ENCODE measurements around the gene RBBP8.
A peak's percentile ranks its signal among the peaks of the same experiment; 100 is the strongest.

RBBP8 gene

GRCh38 chr18:22928339-22928738, 4.8 kb upstream of the RBBP8 start:
- no peak for TF ChIP-seq CTCF (IDR thresholded peaks at IDR 0.05; ENCODE audit: poor library complexity, severe bottlenecking)
- Histone ChIP-seq H3K9me3 (ENCODE audit: severe bottlenecking) (no peaks in the 10 kb centered on the region), H3K27me3 (ENCODE audit: insufficient read depth, poor library complexity, severe bottlenecking) (no peaks in the 10 kb centered on the region), H3K36me3 (ENCODE audit: low read depth) (peaks cover 38% of the 10 kb centered on the region), H3K4me1 (ENCODE audit: insufficient read depth, poor library complexity, severe bottlenecking) (peaks cover 3% of the 10 kb centered on the region), H3K27ac (ENCODE audit: poor library complexity, severe bottlenecking) (no peak overlapping the region), H3K4me3 (ENCODE audit: severe bottlenecking) (no peak overlapping the region)
- DNase-seq (ENCODE audit: low spot score) (no peak), ATAC-seq (ENCODE audit: low read depth) (no peak)

GRCh38 chr18:22930089-22930713, 2.9 kb upstream of the RBBP8 start:
- peak; percentile 89 for TF ChIP-seq CTCF (IDR thresholded peaks at IDR 0.05; ENCODE audit: poor library complexity, severe bottlenecking)
- peaks cover 10% of the 10 kb centered on the region for H3K4me1 ChIP-seq (ENCODE audit: insufficient read depth, poor library complexity, severe bottlenecking)
- H3K27me3 ChIP-seq (ENCODE audit: insufficient read depth, poor library complexity, severe bottlenecking): no peaks in the 10 kb centered on the region
- peaks cover 37% of the 10 kb centered on the region for H3K36me3 ChIP-seq (ENCODE audit: low read depth)
- ATAC-seq (ENCODE audit: low read depth): peak; percentile 47; the same call in 2 of the 3 replicates
- DNase-seq (ENCODE audit: low spot score): no peak
- H3K27ac ChIP-seq (ENCODE audit: poor library complexity, severe bottlenecking): no peak overlapping the region
- H3K9me3 ChIP-seq (ENCODE audit: severe bottlenecking): no peaks in the 10 kb centered on the region
- H3K4me3 ChIP-seq (ENCODE audit: severe bottlenecking): no peak overlapping the region

GRCh38 chr18:22932885-22933205, 283 bp upstream of the RBBP8 start:
- H3K36me3 ChIP-seq (ENCODE audit: low read depth): peaks cover 49% of the 10 kb centered on the region
- peak overlapping the region; percentile 75 for H3K27ac ChIP-seq (ENCODE audit: poor library complexity, severe bottlenecking)
- H3K4me3 ChIP-seq (ENCODE audit: severe bottlenecking): peak overlapping the region; percentile 48
- TF ChIP-seq CTCF (IDR thresholded peaks at IDR 0.05; ENCODE audit: poor library complexity, severe bottlenecking): no peak
- H3K4me1 ChIP-seq (ENCODE audit: insufficient read depth, poor library complexity, severe bottlenecking): peaks cover 14% of the 10 kb centered on the region
- H3K9me3 ChIP-seq (ENCODE audit: severe bottlenecking): no peaks in the 10 kb centered on the region
- no peak for DNase-seq (ENCODE audit: low spot score)
- peak; percentile 56 for ATAC-seq (ENCODE audit: low read depth)
- no peaks in the 10 kb centered on the region for H3K27me3 ChIP-seq (ENCODE audit: insufficient read depth, poor library complexity, severe bottlenecking)

GRCh38 chr18:22933966-22934423, 867 bp downstream of the RBBP8 start:
- Histone ChIP-seq H3K9me3 (ENCODE audit: severe bottlenecking) (no peaks in the 10 kb centered on the region), H3K27me3 (ENCODE audit: insufficient read depth, poor library complexity, severe bottlenecking) (no peaks in the 10 kb centered on the region), H3K27ac (ENCODE audit: poor library complexity, severe bottlenecking) (peak overlapping the region; percentile 75), H3K4me1 (ENCODE audit: insufficient read depth, poor library complexity, severe bottlenecking) (peaks cover 14% of the 10 kb centered on the region), H3K36me3 (ENCODE audit: low read depth) (peaks cover 61% of the 10 kb centered on the region), H3K4me3 (ENCODE audit: severe bottlenecking) (peak overlapping the region; percentile 48)
- DNase-seq (ENCODE audit: low spot score) (no peak), ATAC-seq (ENCODE audit: low read depth) (peak; percentile 13; the same call in 2 of the 3 replicates)
- no peak for TF ChIP-seq CTCF (IDR thresholded peaks at IDR 0.05; ENCODE audit: poor library complexity, severe bottlenecking)

- no peak for DNase-seq (ENCODE audit: low spot score)
- H3K27ac ChIP-seq (ENCODE audit: poor library complexity, severe bottlenecking): peak overlapping the region; percentile 75
Observed at GRCh38 chr18:22934789-22935188, 1.7 kb downstream of the RBBP8 start.

More at GRCh38 chr18:22934789-22935188, 1.7 kb downstream of the RBBP8 start:
- no peak for TF ChIP-seq CTCF (IDR thresholded peaks at IDR 0.05; ENCODE audit: poor library complexity, severe bottlenecking)
- Histone ChIP-seq H3K36me3 (ENCODE audit: low read depth) (peaks cover 66% of the 10 kb centered on the region), H3K27me3 (ENCODE audit: insufficient read depth, poor library complexity, severe bottlenecking) (no peaks in the 10 kb centered on the region), H3K4me1 (ENCODE audit: insufficient read depth, poor library complexity, severe bottlenecking) (peaks cover 14% of the 10 kb centered on the region), H3K9me3 (ENCODE audit: severe bottlenecking) (no peaks in the 10 kb centered on the region), H3K4me3 (ENCODE audit: severe bottlenecking) (peak overlapping the region; percentile 48)
- ATAC-seq (ENCODE audit: low read depth): no peak

Data from RWPE2 (cell line).